ENCODE measurements around the gene AGPAT3.

Gene AGPAT3

DNA sequence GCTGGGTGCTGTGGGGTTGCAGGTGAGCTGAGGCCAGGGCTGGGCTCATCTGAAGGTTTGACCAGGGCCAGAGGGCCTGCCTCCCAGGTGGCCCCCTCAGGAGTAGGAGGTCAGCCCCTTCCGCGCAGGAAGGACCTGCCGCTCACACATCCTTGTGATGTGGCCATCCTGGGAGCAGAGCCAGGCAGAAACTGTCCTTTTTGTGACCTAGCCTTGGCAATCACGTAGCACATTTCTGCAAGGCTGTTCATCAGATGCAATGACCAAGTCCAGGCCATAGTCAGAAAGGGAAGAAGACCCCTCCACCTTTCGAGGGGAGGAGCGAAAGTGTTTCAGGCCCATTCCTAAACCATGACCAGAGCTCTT is 91.6 kb downstream of the AGPAT3 start:
- no peak for DNase-seq (ENCODE audit: low spot score)

DNA sequence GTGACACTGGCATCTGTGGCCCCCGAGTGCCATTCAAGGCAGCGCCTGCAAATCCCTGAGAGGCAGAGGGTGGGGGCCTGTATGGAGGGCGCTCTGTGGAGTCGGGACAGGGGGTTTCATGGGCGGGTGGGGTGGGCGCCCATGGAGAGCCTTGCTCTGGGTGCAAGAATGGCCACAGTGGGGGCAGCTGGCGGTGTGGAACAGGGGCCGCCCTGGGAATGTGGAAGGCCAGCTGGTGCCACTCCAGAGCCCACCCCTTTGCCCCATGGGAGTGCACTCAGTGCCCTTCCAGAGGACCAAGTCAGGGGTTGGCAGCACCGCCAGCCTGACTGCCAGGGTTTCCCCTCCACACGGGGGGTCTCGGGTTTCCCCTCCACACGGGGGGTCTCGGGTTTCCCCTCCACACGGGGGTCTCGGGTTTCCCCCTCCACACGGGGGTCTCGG is 92.1 kb downstream of the AGPAT3 start:
- DNase-seq (ENCODE audit: low spot score) = no peak

DNA sequence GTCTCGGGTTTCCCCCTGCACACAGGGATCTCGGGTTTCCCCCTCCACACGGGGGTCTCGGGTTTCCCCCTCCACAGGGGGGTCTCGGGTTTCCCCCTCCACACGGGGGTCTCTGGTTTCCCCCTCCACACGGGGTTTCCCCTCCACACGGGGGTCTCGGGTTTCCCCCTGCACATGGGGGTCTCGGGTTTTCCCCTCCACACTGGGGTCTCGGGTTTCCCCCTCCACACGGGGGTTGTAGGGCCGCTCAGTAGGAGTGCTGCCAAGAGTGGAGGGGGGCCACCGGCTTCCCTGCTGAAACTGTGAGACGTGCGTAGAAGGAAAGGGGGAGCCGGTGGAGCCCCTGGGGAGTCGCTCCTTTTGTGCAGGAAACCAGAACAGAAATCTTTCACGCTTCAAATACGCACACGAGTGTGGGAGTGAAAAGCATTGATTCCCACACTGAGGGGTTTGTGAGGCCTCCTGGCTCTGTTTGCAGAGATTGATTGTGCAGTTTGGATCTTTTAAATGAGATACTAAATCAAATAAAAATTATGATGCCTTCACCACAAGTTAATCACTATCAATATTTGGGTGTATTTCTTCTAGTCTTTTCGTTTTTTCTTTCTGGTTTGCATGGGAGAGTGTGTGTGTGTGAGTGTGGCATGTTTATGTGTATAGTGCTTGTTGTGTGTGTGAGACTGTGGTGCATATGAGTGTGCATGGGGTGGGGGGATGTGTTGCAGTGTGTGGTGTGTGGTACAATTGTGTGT is 92.8 kb downstream of the AGPAT3 start:
- no peak for DNase-seq (ENCODE audit: low spot score)

DNA sequence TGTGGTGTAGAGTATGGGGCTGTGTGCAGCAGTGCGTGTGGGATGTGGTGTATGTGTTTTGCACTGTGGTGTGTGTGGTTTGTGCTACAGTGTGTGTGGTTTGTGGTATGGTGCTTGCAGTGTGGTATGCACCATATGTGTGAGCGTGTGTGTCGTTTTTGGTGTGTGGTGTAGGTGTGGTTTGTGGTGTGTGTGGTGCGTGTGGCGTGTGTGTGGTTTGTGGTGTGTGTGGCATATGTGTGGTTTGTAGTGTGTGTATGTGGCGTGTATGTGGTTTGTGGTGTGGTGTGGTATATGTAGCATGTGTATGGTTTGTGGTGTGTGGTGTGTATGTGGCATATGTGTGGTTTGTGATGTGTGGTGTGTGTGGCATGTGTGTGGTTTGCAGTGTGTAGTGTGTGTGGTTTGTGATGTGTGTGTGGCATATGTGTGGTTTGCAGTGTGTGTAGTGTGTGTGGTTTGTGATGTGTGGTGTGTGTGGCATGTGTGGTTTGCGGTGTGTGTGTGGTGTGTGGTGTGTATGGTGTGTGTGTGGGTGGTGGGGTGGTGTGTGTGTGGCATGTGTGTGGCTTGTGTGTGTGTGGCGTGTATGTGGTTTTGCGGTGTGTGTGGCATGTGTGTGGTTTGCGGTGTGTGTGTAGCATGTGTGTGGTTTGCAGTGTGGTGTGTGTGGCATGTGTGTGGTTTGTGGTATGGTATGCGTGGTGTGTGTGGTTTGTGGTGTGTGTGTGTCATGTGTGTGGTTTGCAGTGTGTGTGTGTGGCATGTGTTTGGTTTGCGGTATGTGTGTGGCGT is 93.5 kb downstream of the AGPAT3 start:
- no peak for DNase-seq (ENCODE audit: low spot score)

DNA sequence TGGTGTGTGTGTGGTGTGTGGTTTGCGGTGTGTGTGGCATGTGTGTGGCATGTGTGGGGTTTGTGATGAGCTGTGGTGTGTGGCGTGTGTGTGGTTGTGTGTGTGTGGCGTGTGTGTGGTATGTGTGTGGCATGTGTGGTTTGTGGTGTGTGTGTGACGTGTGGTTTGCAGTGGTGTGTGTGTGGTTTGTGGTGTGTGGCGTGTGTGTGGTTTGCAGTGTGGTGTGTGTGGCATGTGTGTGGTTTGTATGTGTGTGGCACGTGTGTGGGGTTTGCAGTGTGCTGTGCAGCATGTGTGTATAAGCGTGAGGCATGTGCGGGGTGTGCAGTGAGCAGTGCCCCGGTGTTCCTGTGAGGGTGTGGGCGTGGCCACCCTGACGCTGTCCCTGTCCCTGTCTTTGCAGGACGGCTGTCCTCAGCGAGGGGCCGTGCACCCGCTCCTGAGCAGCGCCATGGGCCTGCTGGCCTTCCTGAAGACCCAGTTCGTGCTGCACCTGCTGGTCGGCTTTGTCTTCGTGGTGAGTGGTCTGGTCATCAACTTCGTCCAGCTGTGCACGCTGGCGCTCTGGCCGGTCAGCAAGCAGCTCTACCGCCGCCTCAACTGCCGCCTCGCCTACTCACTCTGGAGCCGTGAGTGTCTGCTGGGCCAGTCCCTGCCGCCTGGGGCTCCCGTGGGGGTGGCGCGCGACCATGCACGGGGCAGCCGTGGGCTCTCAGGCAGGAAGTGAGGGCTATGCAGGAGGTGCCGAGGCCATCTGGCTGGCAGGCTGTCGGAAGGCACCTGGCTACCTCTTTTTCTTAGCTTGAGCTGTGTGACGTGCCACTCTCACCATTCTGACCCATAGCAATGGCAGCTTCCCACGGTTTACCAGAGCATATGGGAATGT is 94.5 kb downstream of the AGPAT3 start:
- DNase-seq (ENCODE audit: low spot score) = no peak

DNA sequence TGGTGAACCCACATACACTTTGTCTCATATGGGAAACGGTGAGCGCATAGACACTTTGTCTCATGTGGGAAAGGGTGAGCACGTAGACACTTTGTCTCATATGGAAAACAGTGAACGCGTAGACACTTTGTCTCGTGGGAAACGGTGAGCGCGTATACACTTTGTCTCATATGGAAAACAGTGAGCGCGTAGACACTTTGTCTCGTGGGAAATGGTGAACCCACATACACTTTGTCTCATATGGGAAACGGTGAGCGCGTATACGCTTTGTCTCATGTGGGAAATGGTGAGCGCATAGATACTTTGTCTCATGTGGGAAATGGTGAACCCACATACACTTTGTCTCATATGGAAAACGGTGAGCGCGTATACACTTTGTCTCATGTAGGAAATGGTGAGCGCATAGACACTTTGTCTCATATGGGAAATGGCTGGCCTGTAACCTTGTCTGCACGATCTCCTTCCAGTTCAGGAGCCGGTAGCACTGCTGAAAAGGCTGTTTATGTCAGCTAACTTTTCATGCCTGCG is 96.4 kb downstream of the AGPAT3 start:
- no peak for DNase-seq (ENCODE audit: low spot score)

DNA sequence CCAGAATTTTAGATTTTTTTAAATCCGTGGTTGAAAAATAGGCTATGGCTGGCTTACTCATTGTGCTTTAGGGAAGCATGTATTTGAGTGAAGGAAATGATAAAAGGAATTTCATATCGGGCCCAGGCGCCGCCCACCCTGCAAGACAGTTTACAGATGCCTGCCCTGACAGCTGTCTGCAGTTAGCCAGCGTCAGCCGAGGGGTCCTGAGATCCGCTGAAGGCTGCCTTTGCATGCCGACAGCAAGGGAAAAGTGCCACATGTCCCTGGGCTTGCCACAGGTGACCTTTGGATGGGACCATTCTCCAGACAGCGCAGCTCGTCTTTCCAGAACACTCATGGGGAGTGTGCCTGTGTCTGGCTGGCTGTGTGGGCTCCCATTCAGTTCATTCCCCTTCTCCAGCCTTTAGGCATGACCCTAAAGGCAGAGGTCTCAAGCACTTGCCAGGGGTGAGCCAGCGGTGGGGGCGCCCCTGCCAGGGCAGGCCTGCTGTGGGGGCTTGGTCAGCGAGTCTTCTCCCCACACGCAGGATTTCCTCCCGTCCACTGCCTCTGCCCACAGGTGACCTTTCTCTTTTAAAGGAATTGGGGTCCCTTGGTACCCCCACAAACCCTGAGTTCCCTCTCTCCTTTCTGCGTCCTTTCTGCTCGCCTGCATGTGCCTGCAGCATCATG is 101.0 kb downstream of the AGPAT3 start:
- DNase-seq (ENCODE audit: low spot score) = no peak

DNA sequence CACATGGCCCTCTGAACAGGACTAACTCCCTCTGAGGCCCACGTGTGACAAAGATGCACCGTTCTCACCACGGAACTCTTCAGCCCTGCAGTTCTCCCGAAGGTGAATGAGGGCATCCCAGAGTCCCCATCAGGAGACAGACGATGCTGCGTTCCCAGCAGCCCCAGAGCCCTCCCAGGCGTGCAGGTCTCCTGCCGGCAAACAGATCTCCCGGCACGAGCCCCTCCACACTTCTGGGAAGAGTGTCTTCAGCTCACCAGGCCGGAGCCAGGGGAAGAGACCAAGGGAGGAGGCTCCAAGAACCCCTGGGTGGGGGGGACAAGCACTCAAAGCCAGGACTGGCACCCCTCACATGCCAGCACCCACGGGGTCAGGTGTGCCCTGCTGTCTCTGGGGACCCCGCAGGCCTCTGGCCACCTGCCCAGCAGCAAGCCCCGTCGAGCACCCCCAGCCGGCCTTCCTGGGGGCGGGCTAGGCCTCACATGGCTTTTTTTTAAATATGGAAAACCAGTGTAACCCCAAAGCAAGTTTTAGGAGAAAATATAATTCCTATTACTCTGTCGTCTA is 102.0 kb downstream of the AGPAT3 start:
- DNase-seq (ENCODE audit: low spot score) = no peak

DNA sequence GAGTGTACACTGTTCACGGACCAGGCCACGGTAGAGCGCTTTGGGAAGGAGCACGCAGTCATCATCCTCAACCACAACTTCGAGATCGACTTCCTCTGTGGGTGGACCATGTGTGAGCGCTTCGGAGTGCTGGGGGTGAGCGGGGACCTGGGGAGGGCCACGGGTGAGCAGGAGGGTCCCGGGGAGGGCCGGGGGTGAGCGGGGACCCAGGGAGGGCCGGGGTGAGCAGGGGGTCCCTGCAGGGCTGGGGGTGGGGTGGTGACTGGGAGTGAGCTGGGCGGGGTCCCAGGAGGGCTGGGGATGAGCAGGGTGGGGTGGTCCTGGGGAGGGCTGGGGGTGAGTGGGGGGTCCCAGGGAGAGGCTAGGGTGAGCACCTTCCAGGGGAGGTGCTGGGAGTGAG is 103.0 kb downstream of the AGPAT3 start:
- no peak for DNase-seq (ENCODE audit: low spot score)

DNA sequence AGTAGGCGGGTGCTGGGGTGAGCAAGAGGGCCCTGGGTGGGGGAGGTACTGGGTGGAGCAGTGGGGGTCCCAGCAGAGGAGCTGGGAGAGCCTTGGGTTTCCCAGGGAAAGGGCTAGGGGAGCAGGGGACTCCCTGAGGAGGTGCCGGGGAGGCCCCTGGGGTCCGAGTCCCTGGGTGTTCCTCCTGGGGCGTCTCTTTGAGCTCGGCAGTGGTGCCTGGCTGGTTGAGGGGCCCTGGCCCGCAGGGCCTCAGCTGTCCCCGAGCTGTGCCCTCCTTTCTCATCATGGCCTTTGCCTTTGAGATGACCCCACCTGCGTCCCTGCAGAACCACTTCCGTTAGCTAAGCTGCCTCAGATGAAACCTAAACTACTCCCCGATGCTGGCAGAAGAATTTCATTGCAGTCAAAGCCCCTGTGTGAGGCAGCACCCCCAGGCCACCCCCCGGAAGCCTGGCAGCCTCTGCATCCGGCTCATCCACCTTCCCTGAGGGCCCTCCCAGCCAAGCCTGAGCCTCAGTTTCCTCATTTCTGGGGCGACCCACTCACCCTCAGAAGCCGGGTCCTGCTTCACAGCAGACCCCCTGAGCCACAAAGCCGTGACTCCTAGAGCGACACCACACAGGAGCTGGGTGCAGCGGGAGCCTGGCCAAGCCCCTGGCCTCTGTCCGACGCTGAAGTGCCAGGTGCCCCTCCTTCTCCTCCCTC is 103.5 kb downstream of the AGPAT3 start:
- no peak for DNase-seq (ENCODE audit: low spot score)

DNA sequence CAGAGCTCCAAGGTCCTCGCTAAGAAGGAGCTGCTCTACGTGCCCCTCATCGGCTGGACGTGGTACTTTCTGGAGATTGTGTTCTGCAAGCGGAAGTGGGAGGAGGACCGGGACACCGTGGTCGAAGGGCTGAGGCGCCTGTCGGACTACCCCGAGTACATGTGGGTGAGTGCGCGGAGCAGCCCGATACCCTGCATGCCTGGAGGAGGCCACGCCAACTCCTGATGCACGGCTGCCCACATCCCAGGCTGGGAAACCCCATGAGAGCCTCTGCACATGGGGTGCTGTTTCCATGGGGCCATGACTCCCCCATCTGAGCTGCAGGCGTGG is 104.1 kb downstream of the AGPAT3 start:
- DNase-seq (ENCODE audit: low spot score) = no peak

DNA sequence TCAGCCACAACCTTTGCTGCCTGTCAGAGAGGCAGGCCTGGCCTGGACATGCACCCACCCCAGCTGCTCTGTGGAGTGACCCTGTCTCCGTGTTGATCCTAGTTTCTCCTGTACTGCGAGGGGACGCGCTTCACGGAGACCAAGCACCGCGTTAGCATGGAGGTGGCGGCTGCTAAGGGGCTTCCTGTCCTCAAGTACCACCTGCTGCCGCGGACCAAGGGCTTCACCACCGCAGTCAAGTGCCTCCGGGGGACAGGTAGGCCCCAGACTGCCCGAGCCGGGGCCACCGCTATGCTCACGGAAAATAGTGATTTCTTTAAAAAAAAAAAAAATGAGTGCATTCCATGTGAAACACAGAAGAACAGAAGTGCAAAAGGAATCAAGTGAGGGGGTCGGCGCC is 105.5 kb downstream of the AGPAT3 start:
- DNase-seq (ENCODE audit: low spot score) = no peak

DNA sequence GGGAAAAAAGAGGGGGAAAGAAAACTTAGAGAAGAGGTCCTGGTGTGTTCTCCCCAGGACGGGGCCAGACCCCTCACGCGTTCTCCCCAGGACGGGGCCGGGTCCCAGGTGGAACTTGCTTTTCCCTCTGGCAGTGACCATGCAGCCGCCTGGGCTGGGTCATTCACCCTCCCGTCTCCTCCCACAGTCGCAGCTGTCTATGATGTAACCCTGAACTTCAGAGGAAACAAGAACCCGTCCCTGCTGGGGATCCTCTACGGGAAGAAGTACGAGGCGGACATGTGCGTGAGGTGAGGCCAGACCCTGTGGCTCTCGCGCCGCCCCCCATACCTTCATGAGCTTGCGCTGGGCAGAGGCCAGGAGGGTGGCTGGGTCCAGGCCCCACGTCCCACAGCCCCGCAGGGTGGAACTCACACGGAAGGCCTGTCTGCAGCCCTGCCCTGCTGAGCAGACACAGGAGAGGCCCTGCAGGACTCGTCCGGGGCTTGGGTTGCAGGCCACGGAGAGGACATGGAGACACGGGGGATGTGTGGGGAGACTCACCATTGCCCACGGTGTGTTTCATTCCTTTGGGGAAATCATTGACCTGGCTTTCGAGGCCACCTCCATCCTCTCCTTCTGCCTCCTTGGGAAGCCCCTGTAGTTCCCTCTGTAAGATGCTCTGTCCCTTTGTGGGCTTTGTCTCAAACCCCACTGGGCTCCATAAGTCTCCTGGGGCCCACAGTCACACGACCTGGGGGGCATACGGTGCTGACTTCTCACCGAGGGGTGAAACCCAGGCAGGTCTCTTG is 106.4 kb downstream of the AGPAT3 start:
- DNase-seq (ENCODE audit: low spot score) = no peak

DNA sequence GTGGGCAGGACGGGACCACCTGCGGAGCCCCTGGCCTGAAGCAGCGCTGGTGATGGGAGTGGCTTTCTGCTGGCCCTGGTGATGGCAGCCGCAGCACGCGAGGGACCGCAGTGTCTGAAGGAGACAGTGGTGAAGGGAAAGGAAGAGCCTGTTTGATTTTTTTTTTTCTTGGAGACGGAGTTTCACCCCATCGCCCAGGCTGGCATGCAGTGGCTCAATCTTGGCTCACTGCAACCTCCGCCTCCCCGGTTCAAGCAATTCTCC is 106.9 kb downstream of the AGPAT3 start:
- DNase-seq (ENCODE audit: low spot score) = no peak

DNA sequence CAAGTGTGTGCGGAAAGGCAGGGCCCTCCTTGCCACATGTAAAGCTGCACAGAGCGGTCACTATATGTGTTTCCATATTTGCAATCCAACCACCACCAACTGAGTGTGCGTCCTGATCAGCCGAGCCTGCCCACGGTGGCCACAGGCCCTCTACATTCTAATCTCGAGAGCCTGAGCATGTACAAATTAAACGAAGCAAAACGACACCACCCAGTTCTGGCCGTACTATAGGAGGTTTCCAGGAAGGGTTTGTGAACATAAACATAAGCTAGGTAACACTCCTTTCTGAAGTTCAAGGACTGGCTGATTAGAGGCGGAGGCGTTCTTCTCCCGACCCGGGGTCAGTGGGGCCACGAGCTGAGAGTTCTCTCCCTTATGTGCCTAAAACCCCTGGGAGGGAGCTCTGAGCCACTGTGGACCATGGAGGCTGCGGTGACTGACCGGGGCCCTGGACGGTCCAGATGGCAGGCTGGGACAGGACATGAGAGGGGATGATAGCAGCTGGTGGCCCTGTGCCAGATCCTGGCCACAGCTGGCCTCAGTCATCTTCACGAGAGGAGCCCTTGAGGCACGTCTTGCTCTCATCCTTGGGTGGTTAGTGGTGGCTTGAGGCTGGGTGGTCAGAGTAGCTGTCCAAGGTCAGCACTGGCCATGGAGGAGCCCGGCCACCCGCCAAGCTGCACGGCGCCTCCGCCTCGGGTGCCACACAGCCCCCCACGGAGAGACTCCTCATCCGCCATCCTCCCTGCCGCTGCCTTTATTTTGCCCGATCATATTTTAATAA is 108.0 kb downstream of the AGPAT3 start:
- DNase-seq (ENCODE audit: low spot score) = no peak

DNA sequence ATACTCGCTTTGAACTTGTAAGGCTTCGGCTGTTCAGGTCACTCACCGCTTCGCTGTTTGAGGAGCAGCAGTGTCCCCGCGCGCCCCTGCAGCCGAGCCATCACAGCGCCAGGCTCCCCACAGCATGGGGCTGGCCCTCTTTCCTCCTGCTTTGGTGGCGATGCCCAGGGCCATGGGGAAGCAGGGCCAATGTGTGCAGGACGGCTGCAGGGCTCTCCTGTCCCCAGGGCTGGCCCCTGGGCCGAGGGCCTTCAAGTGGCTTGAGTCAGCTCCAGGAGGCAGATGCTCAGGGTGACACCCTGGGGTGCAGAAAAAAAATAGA is 108.6 kb downstream of the AGPAT3 start:
- DNase-seq (ENCODE audit: low spot score) = no peak

DNA sequence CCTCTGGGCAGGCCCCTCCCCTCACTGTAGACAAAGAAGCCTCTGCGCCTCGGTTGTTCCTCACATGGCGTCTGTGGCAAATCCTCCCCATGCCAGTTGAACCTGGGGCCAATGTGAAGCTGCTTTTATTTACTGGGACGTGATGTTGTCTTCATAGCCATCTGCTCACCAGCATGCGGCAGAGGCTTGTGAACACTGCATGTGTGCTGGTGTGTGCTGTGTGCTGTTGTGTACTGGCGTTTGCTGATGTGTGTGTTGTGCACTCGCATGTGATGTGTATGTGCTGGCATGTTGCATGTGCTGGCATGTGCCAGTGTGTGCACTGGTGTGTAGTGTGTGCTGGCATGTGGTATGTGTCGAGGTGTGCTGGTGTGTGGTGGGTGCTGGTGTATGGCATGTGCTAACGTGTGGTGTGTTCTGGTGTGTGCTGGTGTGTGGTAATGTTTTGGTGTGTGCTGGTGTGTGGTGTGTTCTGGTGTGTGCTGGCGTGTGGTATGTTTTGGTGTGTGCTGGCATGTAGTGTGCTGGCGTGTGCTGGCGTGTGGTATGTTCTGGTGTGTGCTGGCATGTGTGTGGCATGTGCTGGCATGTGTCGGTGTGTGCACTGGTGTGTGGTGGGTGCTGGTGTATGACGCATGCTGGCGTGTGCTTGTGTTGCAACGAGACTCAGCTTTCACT is 109.9 kb downstream of the AGPAT3 start:
- DNase-seq (ENCODE audit: low spot score) = no peak

DNA sequence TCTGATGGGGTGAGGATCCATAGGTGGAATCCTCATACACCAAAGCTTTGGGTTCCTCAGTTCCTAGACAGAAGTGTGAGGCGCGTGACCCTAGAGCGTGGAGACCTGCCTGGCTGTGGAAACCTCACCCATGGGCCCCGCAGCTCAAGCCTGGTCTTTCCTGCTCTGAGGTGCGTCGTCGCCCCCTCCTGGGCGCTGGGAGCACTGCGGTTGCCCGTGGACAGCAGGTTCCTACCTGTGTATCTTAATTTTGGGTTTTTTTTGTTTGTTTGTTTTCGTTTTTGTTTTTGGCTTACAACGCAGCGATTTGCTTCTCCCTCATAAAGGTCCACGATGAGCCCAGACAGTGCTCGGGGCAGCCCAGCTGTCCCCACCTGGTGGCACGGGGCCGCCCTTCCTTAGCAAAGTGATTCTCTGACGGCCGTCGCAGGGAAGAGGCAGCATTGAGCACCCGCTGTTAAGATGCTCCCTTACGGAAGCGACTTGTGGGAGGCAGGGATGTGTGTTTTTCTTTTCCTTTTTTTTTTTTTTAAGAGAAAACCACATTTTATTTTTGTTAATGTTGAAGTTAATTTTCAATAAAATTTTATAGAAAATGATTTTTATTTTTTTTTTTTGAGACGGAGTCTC is 110.6 kb downstream of the AGPAT3 start:
- DNase-seq (ENCODE audit: low spot score) = peak; percentile 62

DNA sequence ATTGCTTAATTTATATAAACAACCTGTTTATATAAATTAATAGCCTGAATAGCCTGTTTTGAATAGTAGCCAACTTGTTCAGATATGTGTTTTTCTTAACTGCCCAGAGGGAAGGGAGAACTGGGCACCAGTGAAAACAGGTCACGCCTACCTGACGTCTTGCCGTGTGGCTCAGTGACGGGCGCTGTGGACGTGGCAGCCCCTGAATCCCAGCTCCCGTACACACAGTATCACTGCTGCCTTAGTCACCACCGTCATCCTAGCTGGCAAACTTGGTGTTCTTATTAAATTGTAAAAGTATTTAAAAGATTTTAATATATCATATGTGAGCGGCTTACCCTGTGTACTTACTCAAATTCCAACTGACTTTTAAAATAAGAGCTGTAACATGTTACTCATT is 111.6 kb downstream of the AGPAT3 start:
- DNase-seq (ENCODE audit: low spot score) = no peak
